SK-N-SH treated with all-trans-retinoic acid at 6 μM for 48 hours (cell line): Measurements from ENCODE around the gene NAV3.

Experiments
- ARNTL ChIP-seq: fragments of 450-650 bp; formaldehyde crosslinking; IDR thresholded peaks from 2 replicates; pipeline ENCODE4 v1.5.0; 2020; ENCODE audit warnings: low read depth, mild to moderate bottlenecking, moderate library complexity, borderline replicate concordance
- CREB5 ChIP-seq: fragments of 250-450 bp; sonication (Bioruptor Pico); IDR thresholded peaks from 2 replicates; pipeline ENCODE4 v1.5.1; 2020; ENCODE audit warnings: low read depth, mild to moderate bottlenecking, moderate library complexity
- CSDC2 ChIP-seq: fragments of 250-450 bp; sonication (Bioruptor Pico); IDR thresholded peaks from 2 replicates; pipeline ENCODE4 v1.5.0; 2020; ENCODE audit warnings: mild to moderate bottlenecking, moderate library complexity
- CSRNP3 ChIP-seq: fragments of 250-450 bp; sonication (Bioruptor Pico); IDR thresholded peaks from 2 replicates; pipeline ENCODE4 v1.5.1; 2021; ENCODE audit warnings: mild to moderate bottlenecking, moderate library complexity
- ISL1 ChIP-seq: fragments of 250-450 bp; sonication (Bioruptor Pico); IDR thresholded peaks from 2 replicates; pipeline ENCODE4 v2.1.2; 2022; ENCODE audit warnings: mild to moderate bottlenecking, moderate library complexity
- PATZ1 ChIP-seq: fragments of 250-450 bp; sonication (Bioruptor Pico); IDR thresholded peaks from 2 replicates; pipeline ENCODE4 v1.8.0; 2020; ENCODE audit warnings: mild to moderate bottlenecking, moderate library complexity, borderline replicate concordance
- RARB ChIP-seq: fragments of 250-450 bp; sonication (Bioruptor Pico); IDR thresholded peaks from 2 replicates; pipeline ENCODE4 v1.8.0; 2021; ENCODE audit warnings: mild to moderate bottlenecking, moderate library complexity
- SNAI2 ChIP-seq: fragments of 250-450 bp; sonication (Bioruptor Pico); IDR thresholded peaks from 2 replicates; pipeline ENCODE4 v1.5.0; 2020; ENCODE audit warnings: mild to moderate bottlenecking, moderate library complexity
- TCF4 ChIP-seq: fragments of 250-450 bp; sonication (Bioruptor Pico); IDR thresholded peaks from 2 replicates; pipeline ENCODE4 v1.8.0; 2021; ENCODE audit warnings: mild to moderate bottlenecking, moderate library complexity, borderline replicate concordance
- ZFP3 ChIP-seq: fragments of 250-450 bp; sonication (Bioruptor Pico); IDR thresholded peaks from 2 replicates; pipeline ENCODE4 v1.5.0; 2020; ENCODE audit warnings: mild to moderate bottlenecking, moderate library complexity
- ZFP30 ChIP-seq: fragments of 450-650 bp; formaldehyde crosslinking; IDR thresholded peaks from 2 replicates; pipeline ENCODE4 v1.5.0; 2022; ENCODE audit warnings: mild to moderate bottlenecking, moderate library complexity
- ZNF565 ChIP-seq: fragments of 450-650 bp; formaldehyde crosslinking; conservative IDR thresholded peaks from 2 replicates; pipeline ENCODE4 v1.5.0; 2020; ENCODE audit warnings: low read depth, mild to moderate bottlenecking, moderate library complexity
- ZNF8 ChIP-seq: fragments of 450-650 bp; formaldehyde crosslinking; IDR thresholded peaks from 2 replicates; pipeline ENCODE4 v1.5.0; 2020; ENCODE audit warnings: mild to moderate bottlenecking, moderate library complexity
- TF ChIP-seq, protein P1 (sequence below): fragments of 250-450 bp; sonication (Bioruptor Pico); IDR thresholded peaks from 2 replicates; pipeline ENCODE4 v1.8.0; 2021; ENCODE audit warnings: low read depth, mild to moderate bottlenecking, moderate library complexity, borderline replicate concordance

DNA sequence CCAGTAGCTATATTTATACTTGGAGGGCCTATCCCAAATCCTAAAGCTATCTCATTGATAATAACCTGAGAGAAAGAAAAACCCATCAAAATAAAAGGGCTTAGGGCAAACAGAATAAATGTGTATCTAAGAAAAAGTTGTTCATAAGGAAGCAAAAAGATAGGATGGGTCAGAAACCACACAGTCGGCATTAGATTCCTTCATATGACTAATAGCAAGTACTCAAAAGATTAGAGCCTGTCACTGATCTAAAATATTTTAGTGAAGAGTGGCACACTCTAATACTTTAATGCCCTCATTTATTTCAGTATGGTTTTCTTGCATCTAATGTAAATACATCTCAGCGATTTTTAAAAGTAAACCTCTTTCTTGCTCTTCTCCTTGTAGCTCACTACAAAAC is 17.1 kb upstream of the NAV3 start:
- no peak for TF ChIP-seq CREB5 (CRISPR knock-in tag)
- no peak for TF ChIP-seq ZNF8 (CRISPR knock-in tag)
- no peak for TF ChIP-seq SNAI2 (CRISPR knock-in tag)
- no peak for TF ChIP-seq PATZ1 (CRISPR knock-in tag)
- TF ChIP-seq CSRNP3 = no peak
- TF ChIP-seq, protein P1, sequence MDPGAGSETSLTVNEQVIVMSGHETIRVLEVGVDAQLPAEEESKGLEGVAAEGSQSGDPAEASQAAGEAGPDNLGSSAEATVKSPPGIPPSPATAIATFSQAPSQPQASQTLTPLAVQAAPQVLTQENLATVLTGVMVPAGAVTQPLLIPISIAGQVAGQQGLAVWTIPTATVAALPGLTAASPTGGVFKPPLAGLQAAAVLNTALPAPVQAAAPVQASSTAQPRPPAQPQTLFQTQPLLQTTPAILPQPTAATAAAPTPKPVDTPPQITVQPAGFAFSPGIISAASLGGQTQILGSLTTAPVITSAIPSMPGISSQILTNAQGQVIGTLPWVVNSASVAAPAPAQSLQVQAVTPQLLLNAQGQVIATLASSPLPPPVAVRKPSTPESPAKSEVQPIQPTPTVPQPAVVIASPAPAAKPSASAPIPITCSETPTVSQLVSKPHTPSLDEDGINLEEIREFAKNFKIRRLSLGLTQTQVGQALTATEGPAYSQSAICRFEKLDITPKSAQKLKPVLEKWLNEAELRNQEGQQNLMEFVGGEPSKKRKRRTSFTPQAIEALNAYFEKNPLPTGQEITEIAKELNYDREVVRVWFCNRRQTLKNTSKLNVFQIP (CRISPR knock-in tag) = no peak
- TF ChIP-seq ZFP30 (CRISPR knock-in tag) = no peak
- TF ChIP-seq TCF4 (CRISPR knock-in tag) = no peak
- no peak for TF ChIP-seq RARB (CRISPR knock-in tag)
- no peak for TF ChIP-seq ZFP3
- TF ChIP-seq ARNTL (CRISPR knock-in tag) = no peak
- TF ChIP-seq CSDC2 (CRISPR knock-in tag) = no peak
- TF ChIP-seq ZNF565 (CRISPR knock-in tag) = no peak
- TF ChIP-seq ISL1 (CRISPR knock-in tag) = no peak
